ENCODE measurements around the gene GIPC1.

GIPC1 gene

GRCh38 chr19:14480700-14481079 lies 15.2 kb downstream of the GIPC1 start:
- Histone ChIP-seq H3K27me3 (ENCODE audit: insufficient read depth, low read length) (no peaks in the 10 kb centered on the region), H3K27ac (ENCODE audit: low read length) (no peak overlapping the region), H3K4me1 (ENCODE audit: insufficient read depth, low read length) (peaks cover 7% of the 10 kb centered on the region), H3K9me3 (ENCODE audit: insufficient read depth, low read depth, low read length) (no peaks in the 10 kb centered on the region), H3K9ac (ENCODE audit: low read depth, low read length) (no peak overlapping the region), H3K4me3 (ENCODE audit: low read length) (no peak overlapping the region), H3K36me3 (ENCODE audit: insufficient read depth, low read depth, low read length) (peaks cover 25% of the 10 kb centered on the region)

GRCh38 chr19:14479975-14480699 lies 15.8 kb downstream of the GIPC1 start:
- Histone ChIP-seq H3K27me3 (ENCODE audit: insufficient read depth, low read length) (no peaks in the 10 kb centered on the region), H3K4me3 (ENCODE audit: low read length) (no peak overlapping the region), H3K36me3 (ENCODE audit: insufficient read depth, low read depth, low read length) (peaks cover 25% of the 10 kb centered on the region), H3K4me1 (ENCODE audit: insufficient read depth, low read length) (peaks cover 8% of the 10 kb centered on the region), H3K27ac (ENCODE audit: low read length) (no peak overlapping the region), H3K9me3 (ENCODE audit: insufficient read depth, low read depth, low read length) (no peaks in the 10 kb centered on the region), H3K9ac (ENCODE audit: low read depth, low read length) (no peak overlapping the region)

GRCh38 chr19:14479309-14479974 lies 16.5 kb downstream of the GIPC1 start:
- Histone ChIP-seq H3K27ac (ENCODE audit: low read length) (no peak overlapping the region), H3K4me3 (ENCODE audit: low read length) (no peak overlapping the region), H3K9ac (ENCODE audit: low read depth, low read length) (no peak overlapping the region), H3K27me3 (ENCODE audit: insufficient read depth, low read length) (no peaks in the 10 kb centered on the region; the same call in 1 of the 2 replicates), H3K4me1 (ENCODE audit: insufficient read depth, low read length) (peaks cover 8% of the 10 kb centered on the region), H3K9me3 (ENCODE audit: insufficient read depth, low read depth, low read length) (no peaks in the 10 kb centered on the region), H3K36me3 (ENCODE audit: insufficient read depth, low read depth, low read length) (peaks cover 25% of the 10 kb centered on the region)

- peaks cover 8% of the 10 kb centered on the region for H3K4me1 ChIP-seq (ENCODE audit: insufficient read depth, low read length)
- no peak overlapping the region for H3K9ac ChIP-seq (ENCODE audit: low read depth, low read length)
- no peaks in the 10 kb centered on the region; the same call in 1 of the 2 replicates for H3K27me3 ChIP-seq (ENCODE audit: insufficient read depth, low read length)
- H3K4me3 ChIP-seq (ENCODE audit: low read length) = no peak overlapping the region
- H3K36me3 ChIP-seq (ENCODE audit: insufficient read depth, low read depth, low read length) = peaks cover 25% of the 10 kb centered on the region
- H3K27ac ChIP-seq (ENCODE audit: low read length) = no peak overlapping the region
- no peaks in the 10 kb centered on the region for H3K9me3 ChIP-seq (ENCODE audit: insufficient read depth, low read depth, low read length)
Observed at GRCh38 chr19:14478113-14478545, 17.8 kb downstream of the GIPC1 start.

GRCh38 chr19:14477418-14478112 lies 18.4 kb downstream of the GIPC1 start:
- H3K9ac ChIP-seq (ENCODE audit: low read depth, low read length) = no peak overlapping the region
- H3K4me3 ChIP-seq (ENCODE audit: low read length) = no peak overlapping the region
- no peaks in the 10 kb centered on the region; the same call in 1 of the 2 replicates for H3K27me3 ChIP-seq (ENCODE audit: insufficient read depth, low read length)
- peaks cover 25% of the 10 kb centered on the region for H3K36me3 ChIP-seq (ENCODE audit: insufficient read depth, low read depth, low read length)
- peaks cover 8% of the 10 kb centered on the region for H3K4me1 ChIP-seq (ENCODE audit: insufficient read depth, low read length)
- H3K27ac ChIP-seq (ENCODE audit: low read length) = no peak overlapping the region
- no peaks in the 10 kb centered on the region for H3K9me3 ChIP-seq (ENCODE audit: insufficient read depth, low read depth, low read length)

GRCh38 chr19:14476673-14477401 lies 19.1 kb downstream of the GIPC1 start:
- peaks cover 8% of the 10 kb centered on the region for H3K4me1 ChIP-seq (ENCODE audit: insufficient read depth, low read length)
- peaks cover 19% of the 10 kb centered on the region for H3K36me3 ChIP-seq (ENCODE audit: insufficient read depth, low read depth, low read length)
- no peak overlapping the region for H3K27ac ChIP-seq (ENCODE audit: low read length)
- no peak overlapping the region for H3K9ac ChIP-seq (ENCODE audit: low read depth, low read length)
- no peaks in the 10 kb centered on the region for H3K9me3 ChIP-seq (ENCODE audit: insufficient read depth, low read depth, low read length)
- H3K27me3 ChIP-seq (ENCODE audit: insufficient read depth, low read length) = no peaks in the 10 kb centered on the region; the same call in 1 of the 2 replicates
- H3K4me3 ChIP-seq (ENCODE audit: low read length) = no peak overlapping the region

- Histone ChIP-seq H3K36me3 (ENCODE audit: insufficient read depth, low read depth, low read length) (peaks cover 19% of the 10 kb centered on the region), H3K27me3 (ENCODE audit: insufficient read depth, low read length) (no peaks in the 10 kb centered on the region; the same call in 1 of the 2 replicates), H3K9me3 (ENCODE audit: insufficient read depth, low read depth, low read length) (no peaks in the 10 kb centered on the region), H3K4me1 (ENCODE audit: insufficient read depth, low read length) (peaks cover 8% of the 10 kb centered on the region), H3K9ac (ENCODE audit: low read depth, low read length) (no peak overlapping the region), H3K4me3 (ENCODE audit: low read length) (no peak overlapping the region), H3K27ac (ENCODE audit: low read length) (no peak overlapping the region)
Observed at GRCh38 chr19:14476327-14476672, 19.6 kb downstream of the GIPC1 start.

- peaks cover 6% of the 10 kb centered on the region for H3K4me1 ChIP-seq (ENCODE audit: insufficient read depth, low read length)
- no peak within 1 kb of the TSS; the same call in 1 of the 2 replicates for H3K9ac ChIP-seq (ENCODE audit: low read depth, low read length)
- no peaks in the 10 kb centered on the region; the same call in 1 of the 2 replicates for H3K27me3 ChIP-seq (ENCODE audit: insufficient read depth, low read length)
- no peak within 1 kb of the TSS for H3K27ac ChIP-seq (ENCODE audit: low read length)
- H3K9me3 ChIP-seq (ENCODE audit: insufficient read depth, low read depth, low read length) = no peaks in the 10 kb centered on the region
- no peak within 1 kb of the TSS; the same call in 1 of the 2 replicates for H3K4me3 ChIP-seq (ENCODE audit: low read length)
- peaks cover 19% of the 10 kb centered on the region for H3K36me3 ChIP-seq (ENCODE audit: insufficient read depth, low read depth, low read length)
Observed at GRCh38 chr19:14475251-14476073, 20.5 kb downstream of the GIPC1 start, which contains the start of gene PTGER1. Gene PTGER1 (minus strand): TSS chr19:14475354. CDS start chr19:14474320, 1,034 bp downstream.

- Histone ChIP-seq H3K4me3 (ENCODE audit: low read length) (no peak overlapping the region; the same call in 1 of the 2 replicates), H3K27me3 (ENCODE audit: insufficient read depth, low read length) (no peaks in the 10 kb centered on the region; the same call in 1 of the 2 replicates), H3K4me1 (ENCODE audit: insufficient read depth, low read length) (peaks cover 5% of the 10 kb centered on the region), H3K36me3 (ENCODE audit: insufficient read depth, low read depth, low read length) (peaks cover 19% of the 10 kb centered on the region), H3K9me3 (ENCODE audit: insufficient read depth, low read depth, low read length) (no peaks in the 10 kb centered on the region), H3K9ac (ENCODE audit: low read depth, low read length) (no peak overlapping the region), H3K27ac (ENCODE audit: low read length) (no peak overlapping the region)
Observed at GRCh38 chr19:14474827-14475226, 21.1 kb downstream of the GIPC1 start.

- Histone ChIP-seq H3K9ac (ENCODE audit: low read depth, low read length) (no peak overlapping the region), H3K4me3 (ENCODE audit: low read length) (no peak overlapping the region), H3K27ac (ENCODE audit: low read length) (no peak overlapping the region), H3K4me1 (ENCODE audit: insufficient read depth, low read length) (peaks cover 5% of the 10 kb centered on the region), H3K27me3 (ENCODE audit: insufficient read depth, low read length) (no peaks in the 10 kb centered on the region; the same call in 1 of the 2 replicates), H3K36me3 (ENCODE audit: insufficient read depth, low read depth, low read length) (peaks cover 13% of the 10 kb centered on the region), H3K9me3 (ENCODE audit: insufficient read depth, low read depth, low read length) (no peaks in the 10 kb centered on the region)
Observed at GRCh38 chr19:14473978-14474578, 21.8 kb downstream of the GIPC1 start.

Measured in iPS-20b (cell line).